K562 (cell line): ENCODE results near the gene VILL. TPM values are rescaled to one million over a fixed set of nuclear protein-coding genes. Genes with fewer than 3 reads are reported as not detected.
A peak's percentile ranks its signal among the peaks of the same experiment; 100 is the strongest.

ENCODE experiments used
- CTCFL ChIP-seq: IDR thresholded peaks from 2 replicates; pipeline ENCODE4 v1.6.1; 2011; ENCODE audit warnings: borderline replicate concordance, low read depth, mild to moderate bottlenecking, moderate library complexity, low read length; ENCODE audit not compliant: insufficient read depth, poor library complexity, severe bottlenecking
- IRF1 ChIP-seq: sonication (generic); formaldehyde crosslinking; IDR thresholded peaks from 2 replicates; pipeline ENCODE4 v1.8.0; 2022; ENCODE audit warnings: missing genetic modification reagents, mild to moderate bottlenecking, borderline replicate concordance
- KLF6 ChIP-seq: fragments of 250-450 bp; sonication (Bioruptor Pico); IDR thresholded peaks from 2 replicates; pipeline ENCODE4 v1.4.0; 2020; ENCODE audit warnings: mild to moderate bottlenecking, moderate library complexity, borderline replicate concordance
- MAX ChIP-seq: sonication (generic); formaldehyde crosslinking; IDR thresholded peaks from 2 replicates; pipeline ENCODE4 v1.9.0; 2022; ENCODE audit warnings: mild to moderate bottlenecking, missing genetic modification reagents
- NONO ChIP-seq, 2 experiments: fragments of 200-400 bp in 1 of 2; fragments of 450-650 bp in 1 of 2; formaldehyde crosslinking in 1 of 2; IDR thresholded peaks; 2 replicates each; pipeline ENCODE4 v1.6.1; 2017; ENCODE audit warnings: low read depth in 2 of 2, mild to moderate bottlenecking in 2 of 2, moderate library complexity in 2 of 2, low read length in 1 of 2
- RREB1 ChIP-seq: fragments of 250-450 bp; sonication (Bioruptor Pico); IDR thresholded peaks from 2 replicates; pipeline ENCODE4 v1.4.0; 2020
- TFAM ChIP-seq: fragments of 250-450 bp; sonication (Bioruptor Pico); conservative IDR thresholded peaks from 2 replicates; pipeline ENCODE4 v1.5.0; 2021; ENCODE audit warnings: mild to moderate bottlenecking, moderate library complexity
- ZNF347 ChIP-seq: fragments of 450-650 bp; formaldehyde crosslinking; IDR thresholded peaks from 2 replicates; pipeline ENCODE4 v1.4.0; 2020; ENCODE audit warnings: low read depth, mild to moderate bottlenecking, moderate library complexity
- ZNF584 ChIP-seq: fragments of 200-800 bp; sonication (Bioruptor generic); IDR thresholded peaks from 2 replicates; pipeline ENCODE4 v1.6.1; 2016; ENCODE audit warnings: low read depth, mild to moderate bottlenecking, missing genetic modification characterization, missing compliant biosample characterization
- polyA plus RNA-seq, 8 experiments: library from polyadenylated mRNA; depleted of rRNA in 4 of 8; stranded (reverse) in 5 of 8; unstranded in 3 of 8; fragments of >200 nt; fragmentation: Nextera tagmentation in 2 of 8; fragmentation: Illumina TruSeq in 1 of 8; extraction: Ambion mirVana in 2 of 8; extraction: Trizol in 1 of 8; gene quantifications; 2 replicates each; pipeline versions ENCODE4 v1.2.1 to v1.2.3, GENCODE V29; 2011 to 2014; ENCODE audit warnings: inconsistent platforms in 1 of 8, missing spikeins in 1 of 8
- total RNA-seq, 7 experiments: library from RNA; depleted of rRNA in 6 of 7; stranded (reverse); fragments of >200 nt in 6 of 7; fragmentation: Illumina TruSeq in 2 of 7; extraction: Trizol in 2 of 7; gene quantifications; 2 replicates each; pipeline versions ENCODE4 v1.2.1 to v1.2.3, GENCODE V29; 2011 to 2021; ENCODE audit warnings: low replicate concordance in 1 of 7
- TF ChIP-seq, protein P1 (sequence below): sonication (generic); formaldehyde crosslinking; IDR thresholded peaks from 2 replicates; pipeline ENCODE4 v1.8.1; 2023; ENCODE audit warnings: mild to moderate bottlenecking, missing genetic modification reagents
- TF ChIP-seq, protein P2 (sequence below): fragments of 450-650 bp; IDR thresholded peaks from 2 replicates; pipeline ENCODE4 v1.6.1; 2017; ENCODE audit warnings: antibody characterized with exemption

The VILL gene
- total and polyA plus RNA-seq, 9 of the 15 experiments (the other 6 are each of a cell fraction or from before 2014, with no cell fraction given), result 0.11 to 16.0 (median 8.8) TPM

GRCh38 chr3:38018296-38019266 is 28.0 kb downstream of the VILL start (continued):
- TF ChIP-seq TFAM (no peak), CTCFL (no peak), KLF6 (CRISPR knock-in tag) (no peak), RREB1 (CRISPR knock-in tag) (no peak), ZNF584 (CRISPR knock-in tag) (no peak), ZNF347 (no peak), IRF1 (CRISPR knock-in tag) (no peak), MAX (CRISPR knock-in tag) (no peak), NONO (IDR thresholded peaks at IDR 0.05; ENCODE audit: low read depth in 2 of 2, low read length in 1 of 2) (no peak)
- TF ChIP-seq, protein P1, sequence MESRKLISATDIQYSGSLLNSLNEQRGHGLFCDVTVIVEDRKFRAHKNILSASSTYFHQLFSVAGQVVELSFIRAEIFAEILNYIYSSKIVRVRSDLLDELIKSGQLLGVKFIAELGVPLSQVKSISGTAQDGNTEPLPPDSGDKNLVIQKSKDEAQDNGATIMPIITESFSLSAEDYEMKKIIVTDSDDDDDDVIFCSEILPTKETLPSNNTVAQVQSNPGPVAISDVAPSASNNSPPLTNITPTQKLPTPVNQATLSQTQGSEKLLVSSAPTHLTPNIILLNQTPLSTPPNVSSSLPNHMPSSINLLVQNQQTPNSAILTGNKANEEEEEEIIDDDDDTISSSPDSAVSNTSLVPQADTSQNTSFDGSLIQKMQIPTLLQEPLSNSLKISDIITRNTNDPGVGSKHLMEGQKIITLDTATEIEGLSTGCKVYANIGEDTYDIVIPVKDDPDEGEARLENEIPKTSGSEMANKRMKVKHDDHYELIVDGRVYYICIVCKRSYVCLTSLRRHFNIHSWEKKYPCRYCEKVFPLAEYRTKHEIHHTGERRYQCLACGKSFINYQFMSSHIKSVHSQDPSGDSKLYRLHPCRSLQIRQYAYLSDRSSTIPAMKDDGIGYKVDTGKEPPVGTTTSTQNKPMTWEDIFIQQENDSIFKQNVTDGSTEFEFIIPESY, result no peak
- TF ChIP-seq, protein P2, sequence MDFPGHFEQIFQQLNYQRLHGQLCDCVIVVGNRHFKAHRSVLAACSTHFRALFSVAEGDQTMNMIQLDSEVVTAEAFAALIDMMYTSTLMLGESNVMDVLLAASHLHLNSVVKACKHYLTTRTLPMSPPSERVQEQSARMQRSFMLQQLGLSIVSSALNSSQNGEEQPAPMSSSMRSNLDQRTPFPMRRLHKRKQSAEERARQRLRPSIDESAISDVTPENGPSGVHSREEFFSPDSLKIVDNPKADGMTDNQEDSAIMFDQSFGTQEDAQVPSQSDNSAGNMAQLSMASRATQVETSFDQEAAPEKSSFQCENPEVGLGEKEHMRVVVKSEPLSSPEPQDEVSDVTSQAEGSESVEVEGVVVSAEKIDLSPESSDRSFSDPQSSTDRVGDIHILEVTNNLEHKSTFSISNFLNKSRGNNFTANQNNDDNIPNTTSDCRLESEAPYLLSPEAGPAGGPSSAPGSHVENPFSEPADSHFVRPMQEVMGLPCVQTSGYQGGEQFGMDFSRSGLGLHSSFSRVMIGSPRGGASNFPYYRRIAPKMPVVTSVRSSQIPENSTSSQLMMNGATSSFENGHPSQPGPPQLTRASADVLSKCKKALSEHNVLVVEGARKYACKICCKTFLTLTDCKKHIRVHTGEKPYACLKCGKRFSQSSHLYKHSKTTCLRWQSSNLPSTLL, result peak; percentile 81
